ENCODE data around the gene SRRM3.

- TF ChIP-seq POLR2AphosphoS5 (IDR thresholded peaks at IDR 0.05; ENCODE audit: low read depth, low read length) (peak; percentile 97), REST (IDR thresholded peaks at IDR 0.05; ENCODE audit: insufficient read depth in 1 of 2, low read depth in 2 of 2, low read length in 2 of 2) (no peak; a peak in 1 of 4 replicates)
Observed at GRCh38 chr7:76302347-76303201, 100.9 kb downstream of the SRRM3 start, which contains the start of gene HSPB1.
